ENCODE data around the gene SUPT3H.
"Not testable (repeated sequence)": the region's sequence is repeated elsewhere in the genome, so short reads cannot be mapped to it uniquely, and the experiment has no call there.

Gene SUPT3H

DNA sequence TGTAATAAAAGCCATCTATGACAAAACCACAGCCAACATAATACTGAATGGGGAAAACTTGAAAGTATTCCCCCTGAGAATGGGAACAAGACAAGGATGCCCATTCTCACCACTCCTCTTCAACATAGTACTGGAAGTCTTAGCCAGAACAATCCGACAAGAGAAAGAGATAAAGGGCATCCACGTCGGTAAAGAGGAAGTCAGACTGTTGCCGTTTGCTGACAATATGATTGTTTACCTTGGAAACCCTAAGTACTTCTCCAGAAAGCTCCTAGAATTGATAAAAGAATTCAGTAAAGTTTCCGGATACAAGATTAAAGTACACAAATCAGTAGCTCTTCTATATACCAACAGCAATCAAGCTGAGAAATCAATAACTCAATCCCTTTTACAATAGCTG is 63.6 kb downstream of the SUPT3H start:
- DNase-seq, result no peak

DNA sequence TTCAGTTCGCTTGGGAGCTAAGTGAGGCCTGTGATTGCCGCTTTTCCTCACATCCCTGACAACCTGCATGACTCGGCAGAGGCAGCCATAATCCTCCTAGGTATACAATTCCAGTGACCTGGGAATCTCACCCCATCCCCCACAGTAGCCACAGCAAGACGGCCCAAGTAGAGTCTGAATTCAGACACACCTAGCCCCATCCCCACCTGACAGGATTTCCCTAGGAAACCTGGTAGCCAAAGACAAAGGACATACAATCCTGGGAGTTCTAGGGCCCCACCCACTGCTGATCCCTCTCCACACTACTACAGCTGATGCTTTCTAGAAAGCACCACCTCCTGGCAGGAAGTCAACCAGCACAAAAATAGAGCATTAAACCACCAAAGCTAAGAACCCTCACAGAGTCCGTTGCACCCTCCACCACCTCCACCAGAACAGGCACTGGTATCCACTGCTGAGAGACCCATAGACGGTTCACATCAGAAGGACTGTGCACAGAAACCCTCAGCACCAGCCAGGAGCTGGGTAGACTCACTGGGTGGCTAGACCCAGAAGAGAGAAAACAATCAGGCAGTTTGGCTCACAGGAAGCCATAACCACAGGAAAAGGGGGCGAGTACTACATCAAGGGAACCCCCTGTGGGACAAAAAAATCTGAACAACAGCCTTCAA is 67.5 kb downstream of the SUPT3H start:
- no peak for DNase-seq

DNA sequence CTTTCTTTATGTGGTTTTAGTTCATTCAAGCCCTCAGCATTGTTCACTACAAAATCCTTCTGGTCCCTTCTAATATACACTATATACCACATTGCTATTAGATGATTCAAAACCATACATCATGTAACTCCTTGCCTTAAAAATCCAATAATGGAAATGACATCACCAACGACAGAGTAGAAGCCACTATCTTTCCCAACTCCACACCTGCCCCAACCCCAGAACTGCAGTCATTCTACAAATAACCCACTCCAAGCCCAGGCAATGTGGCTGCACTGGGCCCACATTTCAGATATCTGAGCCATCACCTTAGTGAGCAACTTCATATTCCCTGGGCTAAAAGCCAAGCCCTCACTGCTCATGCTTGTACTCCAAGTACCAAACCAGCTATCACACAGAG is 72.2 kb downstream of the SUPT3H start:
- DNase-seq, result no peak

DNA sequence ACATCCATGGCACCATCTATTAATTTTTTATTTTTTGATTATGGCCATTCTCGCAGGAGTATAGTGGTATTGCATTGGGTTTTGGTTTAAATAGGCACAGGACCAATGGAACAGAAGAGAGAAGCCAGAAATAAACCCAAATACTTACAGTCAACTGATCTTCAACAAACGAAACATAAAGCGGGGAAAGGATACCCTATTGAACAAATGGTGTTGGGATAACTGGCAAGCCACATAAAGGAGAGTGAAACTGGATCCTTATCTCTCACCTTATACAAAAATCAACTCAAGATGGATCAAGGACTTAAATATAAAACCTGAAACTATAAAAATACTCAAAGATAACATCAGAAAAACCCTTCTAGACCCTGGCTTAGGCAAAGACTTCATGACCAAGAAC is 74.9 kb downstream of the SUPT3H start:
- no peak for DNase-seq

DNA sequence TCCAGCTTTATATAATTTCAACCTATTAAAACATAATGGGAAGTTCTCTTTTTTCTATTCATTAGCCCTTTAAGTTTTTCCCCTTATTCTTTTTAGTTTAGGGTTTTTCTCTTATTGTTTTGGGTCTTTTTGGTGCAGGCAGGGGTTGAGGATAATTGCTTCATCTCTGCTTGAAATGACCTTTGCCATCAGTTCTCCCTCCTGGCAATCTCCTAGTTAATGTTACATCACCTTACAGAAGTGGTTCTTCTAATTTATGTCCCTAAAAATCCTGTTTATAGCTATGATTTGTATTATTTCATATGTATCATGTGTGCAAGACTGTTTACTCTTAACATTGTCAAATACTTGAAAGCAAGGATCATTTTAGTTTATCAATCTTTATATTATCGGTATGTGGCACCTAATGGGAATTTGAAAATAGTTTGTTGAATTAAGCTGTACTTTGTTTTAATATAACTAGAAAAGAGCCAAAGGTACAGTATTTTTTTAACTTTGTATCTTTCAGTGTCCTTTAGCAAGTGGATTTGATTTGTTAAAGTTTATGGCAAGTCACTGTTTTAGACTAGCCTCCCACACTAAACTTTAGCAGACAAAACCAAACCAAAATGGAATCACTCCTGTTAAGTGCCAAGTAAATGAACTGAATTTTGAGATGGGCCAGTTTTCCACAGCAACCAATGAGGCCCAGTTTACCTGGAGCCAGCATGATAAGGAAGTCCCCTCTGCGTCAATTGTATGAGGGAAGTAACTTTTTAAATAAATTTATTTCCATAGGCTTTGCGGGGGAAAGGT is 76.2 kb downstream of the SUPT3H start:
- DNase-seq, result no peak

DNA sequence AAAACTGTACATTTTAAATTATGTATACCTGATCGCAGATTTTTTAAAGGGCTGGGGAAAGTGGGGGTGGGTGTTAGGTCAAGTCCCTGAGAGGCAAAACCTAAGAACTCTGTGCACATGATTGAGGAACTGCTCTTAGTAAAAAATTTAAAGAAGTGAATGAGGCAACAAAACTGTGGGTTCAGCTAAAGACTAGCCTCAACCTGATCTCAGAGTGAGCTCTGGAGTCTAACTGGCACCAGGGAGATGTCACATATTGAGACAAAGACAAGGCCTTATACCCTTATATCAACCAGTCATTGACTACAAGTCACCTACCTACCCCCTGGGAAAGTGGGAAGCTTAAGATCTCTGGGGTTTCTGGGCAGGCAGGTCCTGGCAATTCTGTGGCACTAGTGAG is 77.0 kb downstream of the SUPT3H start:
- DNase-seq, result no peak

DNA sequence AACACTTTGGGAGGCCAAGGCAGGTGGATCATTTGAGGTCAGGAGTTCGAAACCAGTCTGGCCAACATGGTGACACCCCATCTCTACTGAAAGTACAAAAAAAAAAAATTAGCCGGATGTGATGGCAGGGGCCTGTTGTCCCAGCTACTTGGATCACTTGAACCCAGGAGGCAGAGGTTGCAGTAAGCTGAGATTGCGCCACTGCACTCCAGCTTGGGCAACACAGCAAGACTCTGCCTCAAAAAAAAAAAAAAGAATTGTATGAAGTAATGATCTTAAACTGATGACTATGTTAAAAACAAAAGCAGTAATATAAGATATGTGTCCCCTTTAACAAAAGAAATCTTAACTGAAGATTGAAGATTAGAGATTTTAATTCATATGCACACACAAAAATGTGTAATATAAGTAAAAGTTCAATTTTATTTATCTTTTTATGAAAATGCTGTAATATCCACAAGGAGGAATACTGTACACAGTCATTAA is 78.6 kb downstream of the SUPT3H start:
- no peak for DNase-seq

DNA sequence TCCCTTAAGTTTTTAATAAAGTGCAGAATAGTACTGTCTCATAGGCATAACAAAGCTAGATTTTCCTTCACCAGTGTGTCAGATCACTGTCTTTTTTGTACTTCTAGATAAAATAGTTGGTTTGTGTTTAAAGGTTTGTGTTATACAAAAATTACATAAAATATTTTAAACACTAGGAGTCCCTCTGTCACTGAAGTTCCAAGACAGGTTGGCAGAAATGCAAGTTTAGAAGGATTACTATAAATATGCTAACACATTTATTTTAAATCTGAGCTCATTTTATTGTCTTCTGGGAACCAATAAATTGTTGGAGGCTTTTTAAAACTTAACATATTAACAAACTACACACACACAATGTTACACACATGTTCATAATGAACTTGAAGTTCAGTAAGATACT is 80.4 kb downstream of the SUPT3H start:
- DNase-seq, result no peak

DNA sequence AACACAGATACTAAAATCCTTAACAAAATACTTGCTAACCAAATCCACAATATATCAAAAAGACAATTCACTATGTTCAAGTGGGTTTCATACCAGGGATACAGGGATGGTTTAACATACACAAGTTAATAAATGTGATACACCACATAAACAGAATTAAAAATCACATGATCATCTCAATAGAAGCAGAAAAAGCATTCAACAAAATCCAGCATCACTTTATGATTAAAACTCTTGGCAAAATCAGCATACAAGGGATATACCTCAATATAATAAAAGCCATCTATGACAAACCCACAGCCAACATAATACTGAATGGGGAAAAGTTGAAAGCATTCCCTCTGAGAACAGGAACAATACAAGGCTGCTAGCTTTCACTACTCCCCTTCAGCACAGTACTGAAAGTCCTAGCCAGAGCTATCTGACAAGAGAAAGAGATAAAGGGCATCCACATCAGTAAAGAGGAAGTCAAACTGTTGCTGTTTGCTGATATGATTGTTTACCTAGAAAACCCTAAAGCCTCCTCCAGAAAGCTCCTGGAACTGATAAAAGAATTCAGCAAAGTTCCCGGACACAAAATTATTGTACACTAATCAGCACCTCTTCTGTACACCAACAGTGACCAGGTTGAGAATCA is 83.6 kb downstream of the SUPT3H start:
- not testable (repeated sequence) for DNase-seq

DNA sequence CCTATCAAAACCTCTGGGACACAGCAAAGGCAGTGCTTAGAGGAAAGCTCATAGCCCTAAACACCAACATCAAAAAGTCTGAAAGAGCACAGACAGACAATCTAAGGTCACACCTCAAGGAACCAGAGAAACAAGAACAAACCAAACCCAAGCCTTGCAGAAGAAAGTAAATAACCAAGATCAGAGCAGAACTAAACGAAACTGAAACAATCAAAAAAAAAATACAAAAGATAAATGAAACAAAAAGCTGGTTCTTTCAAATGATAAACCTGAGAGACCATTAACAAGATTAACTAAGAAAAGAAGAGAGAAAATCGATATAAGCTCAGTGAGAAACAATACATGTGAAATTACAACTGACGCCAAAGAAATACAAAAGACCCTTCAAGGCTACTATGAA is 84.4 kb downstream of the SUPT3H start:
- DNase-seq, result no peak

DNA sequence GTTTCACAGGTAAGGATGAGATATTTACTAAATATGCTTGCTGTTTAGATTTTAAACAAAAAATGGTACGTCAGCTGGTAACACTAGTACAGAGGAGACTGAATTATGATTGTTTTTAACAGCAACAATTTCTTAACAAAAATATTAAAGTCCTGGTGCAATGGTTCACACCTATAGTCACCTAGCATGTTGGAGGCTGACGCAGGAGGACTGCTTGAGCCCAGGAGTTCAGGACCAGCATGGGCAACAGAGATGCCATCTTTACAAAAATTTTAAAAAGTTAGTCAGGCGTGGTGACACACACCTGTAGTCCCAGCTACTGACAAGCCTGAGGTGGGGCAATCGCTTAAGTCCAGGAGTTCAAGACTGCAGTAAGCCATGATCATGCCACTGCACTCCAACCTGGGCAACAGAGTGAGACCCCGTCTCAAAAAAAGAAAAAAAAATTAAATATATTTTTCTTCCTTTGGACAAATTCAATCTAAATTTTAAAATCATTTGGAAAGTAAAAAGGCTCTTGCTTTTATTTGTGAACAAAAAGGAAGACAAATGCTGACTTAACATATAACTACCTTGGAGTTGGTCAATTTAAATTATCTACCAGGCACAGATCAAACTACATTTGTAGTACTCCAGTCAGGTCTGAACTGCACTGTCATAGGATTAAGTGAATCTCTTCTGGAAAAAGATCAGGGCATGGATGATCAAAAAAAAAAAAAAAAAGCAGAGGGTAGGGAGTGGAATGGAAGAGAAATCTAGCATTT is 87.8 kb downstream of the SUPT3H start:
- no peak for DNase-seq

DNA sequence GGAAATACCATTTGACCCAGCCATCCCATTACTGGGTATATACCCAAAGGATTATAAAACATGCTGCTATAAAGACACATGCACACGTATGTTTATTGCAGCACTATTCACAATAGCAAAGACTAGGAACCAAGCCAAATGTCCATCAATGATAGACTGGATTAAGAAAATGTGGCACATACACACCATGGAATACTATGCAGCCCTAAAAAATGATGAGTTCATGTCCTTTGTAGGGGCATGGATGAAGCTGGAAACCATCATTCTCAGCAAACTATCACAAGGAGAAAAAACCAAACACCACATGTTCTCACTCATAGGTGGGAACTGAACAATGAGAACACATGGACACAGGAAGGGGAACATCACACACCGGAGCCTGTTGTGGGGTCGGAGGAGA is 91.0 kb downstream of the SUPT3H start:
- not testable (repeated sequence) for DNase-seq

DNA sequence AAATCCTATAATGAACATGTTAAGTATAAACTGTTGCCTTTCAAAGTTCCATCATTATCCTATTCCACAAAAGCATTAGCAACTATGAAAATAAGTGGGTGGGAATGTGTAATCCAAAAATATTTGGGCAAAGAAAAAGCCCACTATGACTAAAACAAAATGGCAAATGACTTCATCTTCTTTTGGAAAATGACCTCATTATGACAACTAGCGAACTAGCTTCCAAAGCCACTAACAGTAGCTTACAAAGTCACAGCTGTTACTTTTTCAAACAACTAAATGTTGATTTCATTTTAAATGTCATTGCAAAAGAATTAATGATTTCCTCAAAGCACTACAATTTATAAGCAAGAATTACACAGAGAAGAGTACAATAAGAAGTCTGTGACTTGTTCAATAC is 99.4 kb downstream of the SUPT3H start:
- DNase-seq, result no peak

DNA sequence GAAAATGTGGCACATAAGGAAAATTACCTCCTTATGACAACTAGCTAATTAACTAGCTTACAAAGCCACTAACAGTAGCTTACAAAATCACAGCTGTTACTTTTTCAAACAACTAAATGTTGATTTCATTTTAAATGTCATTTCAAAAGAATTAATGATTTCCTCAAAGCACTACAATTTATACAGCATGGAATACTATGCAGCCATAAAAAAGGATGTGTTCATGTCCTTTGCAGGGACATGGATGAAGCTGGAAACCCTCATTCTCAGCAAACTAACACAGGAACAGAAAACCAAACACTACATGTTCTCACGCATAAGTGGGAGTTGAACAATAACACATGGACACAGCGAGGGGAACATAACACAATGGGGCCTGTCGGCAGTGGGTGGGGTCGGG is 100.0 kb downstream of the SUPT3H start:
- not testable (repeated sequence) for DNase-seq

DNA sequence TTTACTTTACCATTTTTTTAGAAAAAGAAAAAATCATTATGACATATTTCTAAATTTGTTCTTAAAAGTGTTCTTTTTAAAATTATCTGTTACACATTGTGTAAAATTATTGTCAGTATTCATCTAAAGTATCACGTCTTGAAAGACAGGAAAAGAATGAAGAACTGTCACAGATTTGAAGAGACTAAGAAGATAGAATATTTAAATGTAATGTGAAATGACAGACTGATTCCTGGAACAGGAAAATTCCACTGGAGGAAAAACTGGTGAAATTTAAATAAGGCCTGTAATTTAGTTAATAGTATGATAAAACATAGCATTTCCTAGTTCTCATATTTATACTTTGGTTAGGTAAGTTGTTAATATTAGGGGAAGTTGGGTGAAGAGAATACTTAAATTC is 102.4 kb downstream of the SUPT3H start:
- no peak for DNase-seq

DNA sequence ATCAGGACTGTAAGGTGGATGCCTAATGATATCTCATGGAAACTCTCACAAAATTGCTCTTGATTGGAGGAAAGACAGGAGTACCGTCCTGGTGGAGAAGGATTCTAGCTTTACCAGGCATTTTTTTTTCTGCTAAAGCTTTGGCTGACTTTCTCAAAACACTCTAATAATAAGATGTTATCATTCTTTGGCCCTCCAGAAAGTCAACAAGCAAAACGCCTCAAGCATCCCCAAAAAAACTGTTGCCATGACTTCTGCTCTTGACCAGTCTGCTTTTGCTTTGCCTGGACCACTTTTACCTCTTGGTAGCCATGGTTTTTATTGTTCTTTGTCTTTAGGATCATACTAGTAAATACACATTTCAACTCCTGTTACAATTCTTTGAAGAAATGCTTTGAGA is 105.1 kb downstream of the SUPT3H start:
- DNase-seq, result no peak

DNA sequence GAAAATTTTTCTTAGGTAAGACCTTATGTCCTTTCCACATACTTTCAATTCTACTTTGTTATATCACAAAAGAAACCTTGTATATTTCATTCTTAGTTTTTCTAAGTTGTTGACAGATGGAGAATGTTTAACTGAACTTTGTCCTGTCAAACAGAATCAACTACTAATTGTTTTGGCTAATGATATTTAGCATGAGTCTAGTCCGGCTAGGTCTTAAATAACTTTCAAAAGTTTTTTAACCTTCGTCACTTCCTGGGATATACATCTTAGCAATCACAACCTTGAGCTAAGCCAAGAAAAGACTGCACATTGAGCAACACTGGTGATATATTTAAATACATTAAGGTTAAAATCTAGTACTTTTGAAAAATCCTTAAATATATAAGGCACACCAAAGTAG is 112.5 kb downstream of the SUPT3H start:
- no peak for DNase-seq

DNA sequence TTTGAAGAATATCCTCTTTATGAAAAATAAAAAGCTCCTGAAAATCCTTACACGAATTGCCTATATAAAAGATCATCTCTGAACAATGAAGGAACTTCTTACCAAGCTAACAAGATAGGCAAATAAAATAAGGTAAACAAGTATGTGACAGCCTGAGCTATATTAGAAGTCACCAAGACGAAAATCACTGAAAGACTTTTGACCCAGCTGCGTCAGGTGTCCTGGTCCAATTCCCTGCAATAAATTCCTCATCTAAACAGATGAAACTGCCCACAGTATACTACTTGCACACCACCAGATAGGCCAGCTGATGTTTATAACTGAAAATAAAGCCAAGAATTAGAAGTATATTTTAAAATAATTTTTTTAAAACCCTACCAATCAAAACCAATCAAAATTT is 117.0 kb downstream of the SUPT3H start:
- DNase-seq, result no peak

DNA sequence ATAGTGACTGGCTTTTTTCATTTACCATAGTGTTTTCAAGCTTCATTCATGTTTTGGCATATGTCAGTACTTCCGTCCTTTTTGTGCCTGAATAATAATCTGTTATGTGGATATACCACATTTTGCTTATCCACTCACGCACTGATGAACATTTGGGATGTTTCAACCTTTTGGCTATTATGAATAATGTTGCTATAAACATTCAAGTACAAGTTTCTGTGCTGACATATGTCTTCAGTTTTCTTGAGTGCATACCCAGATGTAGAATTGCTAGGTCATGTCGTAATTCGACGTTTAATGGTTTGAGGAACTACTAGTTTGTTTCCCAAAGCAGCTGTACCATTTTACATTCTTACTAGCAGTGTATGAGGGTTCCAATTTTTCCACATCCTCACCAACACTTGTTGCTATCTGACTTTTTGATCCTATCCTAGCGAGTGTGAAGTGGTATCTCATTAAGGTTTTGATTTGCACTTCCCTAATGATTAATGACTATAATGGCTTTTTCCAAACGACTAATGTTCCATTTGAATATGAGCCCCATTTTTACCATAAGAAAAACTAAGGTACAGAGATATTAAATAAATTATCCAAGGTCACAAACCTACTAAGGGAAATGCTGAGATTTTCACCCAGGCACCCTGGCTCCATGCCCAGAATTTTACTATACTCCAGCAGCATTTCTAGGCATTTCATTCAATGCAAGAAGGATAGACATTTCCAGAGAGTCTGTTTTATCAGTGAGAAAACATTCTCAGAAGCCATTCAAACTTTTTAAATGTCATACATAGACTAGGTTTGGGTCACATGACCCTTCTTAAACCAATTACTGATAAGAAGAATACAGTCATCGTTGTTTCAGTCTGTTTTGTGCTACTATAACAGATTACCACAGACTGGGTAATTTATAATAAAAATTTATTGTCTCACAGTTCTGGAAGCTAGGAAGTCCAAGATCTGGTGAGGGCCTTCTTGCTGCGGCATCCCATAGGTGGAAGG is 120.7 kb downstream of the SUPT3H start:
- DNase-seq, result no peak

DNA sequence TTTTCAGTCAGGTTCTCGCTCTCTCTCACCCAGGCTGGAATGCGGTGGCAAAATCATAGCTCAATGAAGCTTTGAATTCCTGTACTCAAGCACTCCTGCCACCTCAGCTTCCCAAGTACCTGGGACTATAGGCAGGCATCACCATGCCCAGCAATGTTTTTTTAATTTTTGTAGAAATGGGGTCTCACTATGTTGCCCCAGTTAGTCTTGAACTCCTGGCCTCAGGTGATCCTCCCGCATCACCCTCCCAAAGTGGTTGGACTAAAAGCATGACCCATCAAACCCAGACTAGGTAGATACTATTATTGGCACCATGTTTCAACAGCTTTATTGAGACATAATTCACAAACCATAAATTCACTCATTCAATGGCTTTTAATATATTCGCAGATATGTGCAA is 122.3 kb downstream of the SUPT3H start:
- DNase-seq, result no peak

DNA sequence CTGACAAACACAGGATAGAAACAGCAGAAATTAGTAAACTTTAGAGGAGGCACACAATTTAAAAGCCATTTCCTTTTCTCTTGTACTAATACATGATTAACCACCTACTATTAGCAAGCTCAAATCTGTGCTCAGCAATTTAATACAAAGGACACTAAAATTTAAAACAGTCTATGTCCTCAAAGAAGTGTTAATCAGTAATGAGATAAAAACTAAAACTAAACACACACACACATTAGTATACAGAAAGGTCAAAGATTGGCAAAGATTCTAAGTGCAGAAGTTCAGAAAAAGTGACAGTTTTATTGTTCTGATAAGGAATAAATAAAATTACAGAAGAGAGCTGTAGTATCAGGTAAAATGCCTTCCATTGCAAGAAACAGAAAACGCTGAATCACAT is 123.5 kb downstream of the SUPT3H start:
- DNase-seq, result no peak

DNA sequence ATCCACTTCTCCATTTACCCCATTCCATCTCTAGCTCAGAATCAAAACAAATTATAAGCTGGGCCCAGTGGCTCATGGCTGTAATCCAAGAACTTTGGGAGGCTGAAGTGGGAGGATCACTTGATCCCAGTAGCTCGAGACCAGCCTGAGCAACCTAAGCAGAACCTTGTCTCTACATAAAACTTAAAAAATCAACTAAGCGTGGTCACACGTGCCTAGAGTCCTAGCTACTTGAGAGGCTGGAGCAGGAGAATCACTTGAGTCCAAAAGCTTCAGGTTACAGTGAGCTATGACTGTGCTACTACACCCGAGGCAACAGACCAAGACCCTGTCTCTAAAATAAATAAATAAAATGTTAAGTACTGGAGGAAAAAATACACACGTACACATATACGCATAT is 124.3 kb downstream of the SUPT3H start:
- DNase-seq, result no peak
